ENCODE measurements around the gene OMG.
A peak's percentile ranks its signal among the peaks of the same experiment; 100 is the strongest.

The OMG gene

DNA sequence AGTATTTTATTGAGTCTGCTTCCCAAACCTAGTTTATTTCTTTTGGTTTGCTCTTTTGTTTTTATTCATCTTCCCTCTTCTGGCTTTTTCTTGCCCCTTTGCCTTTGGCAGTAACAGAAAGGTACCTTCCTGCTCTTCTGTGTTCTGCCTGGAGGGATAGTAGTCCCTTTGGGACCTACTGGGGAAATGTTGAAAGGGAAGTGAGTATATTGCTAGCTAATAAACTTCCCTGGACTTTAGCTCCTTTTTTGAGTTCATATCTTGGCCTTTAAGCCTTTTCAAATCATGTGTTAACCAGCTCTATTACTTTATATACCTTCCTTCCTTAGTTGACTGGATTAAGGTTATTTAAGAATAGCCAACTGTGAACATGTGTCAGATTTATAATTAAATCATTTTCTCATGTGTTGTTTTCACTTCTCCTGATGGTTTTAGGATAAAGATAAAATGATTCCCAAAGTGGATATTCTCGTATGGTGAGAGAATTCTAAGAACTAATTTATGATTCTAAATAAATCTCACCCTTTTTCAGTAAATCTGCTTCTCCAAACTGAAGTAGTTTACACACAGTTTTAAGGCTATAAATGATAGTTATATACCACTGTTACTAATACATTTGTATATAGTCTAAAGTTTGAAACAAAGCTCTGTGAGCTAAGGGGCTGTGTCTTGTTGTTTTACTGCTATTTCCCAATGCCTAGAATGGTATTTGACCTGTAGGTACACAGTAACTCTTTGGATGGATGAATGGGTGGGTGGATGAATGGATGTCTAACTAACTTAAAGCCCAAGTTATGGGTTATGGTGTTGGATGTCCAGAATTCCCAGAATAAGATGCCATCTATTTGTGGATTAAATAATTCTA, 45.7 kb downstream of the OMG start:
- H3K4me3 ChIP-seq: no peak overlapping the region
- no peak overlapping the region for H3K4me2 ChIP-seq
- H4K20me1 ChIP-seq: no peaks in the 10 kb centered on the region
- no peak for TF ChIP-seq Cebpa-rat (IDR thresholded peaks at IDR 0.05)
- no peaks in the 10 kb centered on the region for H3K27me3 ChIP-seq
- H3K36me3 ChIP-seq: peaks cover 21% of the 10 kb centered on the region
- no peaks in the 10 kb centered on the region for H3K9me3 ChIP-seq
- no peak overlapping the region for H3K9ac ChIP-seq
- peaks cover 16% of the 10 kb centered on the region for H3K4me1 ChIP-seq
- H3K27ac ChIP-seq: no peak overlapping the region

DNA sequence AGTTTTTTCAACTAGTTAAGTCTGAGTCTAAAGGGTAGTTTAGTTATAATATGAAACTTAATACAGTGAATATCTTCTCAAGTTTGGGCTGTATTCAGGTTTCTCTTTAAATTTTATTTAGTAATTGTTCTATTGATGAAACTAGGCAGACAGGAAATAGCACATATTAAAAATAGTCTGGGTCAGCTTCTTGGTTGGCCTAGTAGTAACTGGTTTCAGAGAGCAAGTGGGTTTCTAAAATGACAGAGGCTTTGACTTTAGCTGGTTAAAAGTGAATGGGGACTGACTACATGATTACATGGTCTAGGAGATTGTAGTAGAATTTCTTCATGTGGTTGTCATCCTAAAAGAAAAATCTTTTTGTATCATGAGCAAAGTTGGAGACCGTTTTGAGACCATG, 46.8 kb downstream of the OMG start:
- H3K9me3 ChIP-seq: no peaks in the 10 kb centered on the region
- peak overlapping the region; percentile 40; the same call in 1 of the 2 replicates for H3K4me2 ChIP-seq
- H3K4me1 ChIP-seq: peaks cover 16% of the 10 kb centered on the region
- peaks cover 31% of the 10 kb centered on the region for H3K36me3 ChIP-seq
- H3K27ac ChIP-seq: no peak overlapping the region
- H3K4me3 ChIP-seq: no peak overlapping the region
- H4K20me1 ChIP-seq: no peaks in the 10 kb centered on the region
- no peaks in the 10 kb centered on the region for H3K27me3 ChIP-seq
- TF ChIP-seq Cebpa-rat (IDR thresholded peaks at IDR 0.05): no peak
- no peak overlapping the region for H3K9ac ChIP-seq

DNA sequence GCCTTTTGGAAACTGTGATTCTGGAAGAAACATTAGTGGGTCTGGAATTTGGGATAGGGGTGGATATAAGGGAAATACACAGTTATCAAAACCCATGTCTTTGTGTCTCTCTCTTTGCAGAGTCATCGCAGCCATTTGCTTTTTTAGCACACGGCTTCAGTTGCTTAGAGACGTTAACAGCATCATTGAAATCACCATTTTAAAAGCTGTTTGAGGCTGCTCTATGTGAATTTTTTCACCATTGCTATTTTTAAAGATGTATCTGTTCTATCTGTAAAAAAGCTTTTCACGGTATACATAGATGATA, 47.3 kb downstream of the OMG start:
- Histone ChIP-seq H3K4me1 (peaks cover 16% of the 10 kb centered on the region), H3K27me3 (no peaks in the 10 kb centered on the region), H3K4me3 (no peak overlapping the region), H4K20me1 (no peaks in the 10 kb centered on the region), H3K9ac (no peak overlapping the region), H3K4me2 (peak overlapping the region; percentile 40; the same call in 1 of the 2 replicates), H3K9me3 (no peaks in the 10 kb centered on the region), H3K36me3 (peaks cover 36% of the 10 kb centered on the region), H3K27ac (no peak overlapping the region)
- no peak for TF ChIP-seq Cebpa-rat (IDR thresholded peaks at IDR 0.05)

DNA sequence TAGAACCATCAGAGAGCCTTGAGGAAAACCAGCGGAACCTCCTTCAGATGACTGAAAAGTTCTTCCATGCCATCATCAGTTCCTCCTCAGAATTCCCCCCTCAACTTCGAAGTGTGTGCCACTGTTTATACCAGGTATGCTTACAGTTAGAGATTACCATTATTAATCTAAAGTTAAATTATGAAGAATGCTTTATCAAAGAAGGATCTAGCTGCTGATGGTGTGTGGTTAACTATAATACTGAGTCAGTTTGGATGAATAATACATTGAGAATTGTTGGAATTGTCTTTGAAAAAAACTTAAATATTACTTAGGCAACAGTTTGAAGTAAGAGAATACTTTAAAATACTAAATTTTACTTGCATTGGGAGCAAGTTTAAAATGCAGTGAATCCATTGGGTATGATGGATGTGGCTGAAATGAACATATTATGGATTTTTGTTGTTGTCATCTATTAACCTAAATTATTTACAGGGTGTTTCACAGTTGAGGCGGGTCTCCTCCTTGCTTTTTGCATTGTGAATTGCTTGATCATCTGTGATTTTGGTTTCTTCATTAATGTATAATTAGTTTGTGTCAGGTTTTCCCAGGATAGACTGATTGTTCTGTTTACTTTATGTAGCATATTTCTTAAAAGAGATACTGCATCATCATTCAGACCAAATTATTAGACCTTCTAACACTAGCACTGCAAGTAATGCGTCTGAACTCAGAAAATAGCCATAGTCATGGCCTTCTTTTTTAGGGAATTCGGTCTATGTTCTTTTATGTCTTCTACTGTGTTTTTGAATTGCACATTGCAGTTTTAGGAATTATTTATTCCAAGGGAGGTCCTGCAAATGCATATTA, 47.8 kb downstream of the OMG start:
- H3K9me3 ChIP-seq: no peaks in the 10 kb centered on the region
- no peak overlapping the region for H3K9ac ChIP-seq
- no peak overlapping the region for H3K27ac ChIP-seq
- no peak overlapping the region for H3K4me3 ChIP-seq
- H3K4me2 ChIP-seq: no peak overlapping the region
- H3K36me3 ChIP-seq: peaks cover 41% of the 10 kb centered on the region
- peaks cover 16% of the 10 kb centered on the region for H3K4me1 ChIP-seq
- no peaks in the 10 kb centered on the region for H3K27me3 ChIP-seq
- no peak for TF ChIP-seq Cebpa-rat (IDR thresholded peaks at IDR 0.05)
- no peaks in the 10 kb centered on the region for H4K20me1 ChIP-seq
